Osteoblast (primary cell): Measurements from ENCODE around the gene SHMT2. TPM values are rescaled to one million over a fixed set of nuclear protein-coding genes. Genes with fewer than 3 reads are reported as not detected.

Source experiments
- DNase-seq: peaks from one replicate; pipeline ENCODE4 v3.0.0; 2011; ENCODE audit warnings: low spot score, mixed read lengths; ENCODE audit not compliant: insufficient read length; ENCODE audit errors: missing footprints
- H2AFZ ChIP-seq: 2 replicates; pipeline ENCODE4 v1.6.0; 2011; ENCODE audit warnings: mild to moderate bottlenecking, low read length
- H3K27ac ChIP-seq: 2 replicates; pipeline ENCODE4 v1.5.1; 2011; ENCODE audit warnings: mild to moderate bottlenecking, low read depth, low read length, moderate library complexity
- H3K27me3 ChIP-seq: 2 replicates; pipeline ENCODE4 v1.6.0; 2012; ENCODE audit warnings: mild to moderate bottlenecking, control low read depth, inconsistent platforms, low read length, moderate library complexity; ENCODE audit not compliant: insufficient read depth
- H3K36me3 ChIP-seq: 2 replicates; pipeline ENCODE4 v1.5.1; 2011; ENCODE audit warnings: mild to moderate bottlenecking, low read length, control low read depth, moderate library complexity; ENCODE audit not compliant: insufficient read depth
- H3K4me1 ChIP-seq: 2 replicates; pipeline ENCODE4 v1.5.1; 2011; ENCODE audit warnings: mild to moderate bottlenecking, low read length, control low read depth, moderate library complexity; ENCODE audit not compliant: insufficient read depth
- H3K4me2 ChIP-seq: 2 replicates; pipeline ENCODE4 v1.6.0; 2011; ENCODE audit warnings: mild to moderate bottlenecking, low read length; ENCODE audit not compliant: insufficient read depth
- H3K4me3 ChIP-seq: fragments of 200-600 bp; sonication (generic); 3 replicates; pipeline ENCODE4 v1.5.1; 2012; ENCODE audit warnings: mild to moderate bottlenecking, low read length, inconsistent platforms; ENCODE audit not compliant: insufficient read depth
- H3K79me2 ChIP-seq: 2 replicates; pipeline ENCODE4 v1.6.0; 2012; ENCODE audit warnings: mild to moderate bottlenecking, low read length, control low read depth, inconsistent platforms; ENCODE audit not compliant: insufficient read depth
- H3K9me3 ChIP-seq: 2 replicates; pipeline ENCODE4 v1.5.1; 2011; ENCODE audit warnings: low read depth, low read length, control low read depth
- H4K20me1 ChIP-seq: 2 replicates; pipeline ENCODE4 v1.6.0; 2012; ENCODE audit warnings: mild to moderate bottlenecking, low read length, control low read depth; ENCODE audit not compliant: insufficient read depth
- total RNA-seq: library from RNA; depleted of rRNA; stranded (reverse); fragments of >200 nt; gene quantifications from 2 replicates; pipeline ENCODE4 v1.2.3, GENCODE V29; 2012
- TF ChIP-seq, protein P1 (sequence below): IDR thresholded peaks from 2 replicates; pipeline ENCODE4 v1.5.1; 2011; ENCODE audit warnings: mild to moderate bottlenecking, low read depth, low read length, moderate library complexity; ENCODE audit errors: extremely low read depth

The SHMT2 gene
- total RNA-seq, 1 donor, result 408 TPM

DNA sequence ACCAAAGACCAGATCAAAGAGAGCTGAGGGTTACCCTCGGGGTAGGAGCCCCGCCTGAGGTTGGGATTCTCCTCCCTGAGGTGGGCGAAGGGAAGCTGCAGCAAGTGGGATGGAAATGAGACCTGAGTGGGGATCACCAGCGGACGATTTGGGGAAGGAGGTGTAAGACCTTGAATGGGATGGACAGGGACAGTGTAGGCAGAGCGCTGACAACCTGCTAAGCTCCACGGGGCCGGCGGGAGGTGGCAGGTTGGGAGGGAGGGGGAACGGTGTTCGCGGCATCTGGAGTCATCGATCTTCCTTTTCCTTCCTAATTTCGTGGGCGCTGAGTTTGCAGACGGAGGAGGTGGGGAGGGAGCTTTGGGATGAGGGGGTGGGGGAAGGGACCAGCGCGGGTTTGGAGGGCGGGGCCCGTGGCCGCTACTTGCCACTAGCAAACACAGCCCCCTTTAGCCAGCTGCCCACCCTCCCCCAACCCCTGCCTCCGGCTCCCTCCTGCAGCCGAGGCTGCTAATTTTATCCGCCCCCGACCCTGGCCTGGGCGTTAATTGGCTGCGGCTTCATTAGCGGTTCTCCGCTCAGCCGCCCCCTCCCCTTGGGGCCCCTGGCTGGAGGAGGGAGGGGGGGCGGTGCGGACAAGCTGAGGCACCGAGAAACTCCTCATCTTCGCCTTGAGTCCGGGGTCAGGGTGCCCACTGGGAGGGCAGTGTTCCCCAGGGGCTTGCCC is 2.8 kb upstream of the SHMT2 start:
- DNase-seq, result no peak
- peak overlapping the region; percentile 57 for H3K4me3 ChIP-seq
- peaks cover 22% of the 10 kb centered on the region for H3K79me2 ChIP-seq
- no peak overlapping the region for H2AFZ ChIP-seq
- TF ChIP-seq, protein P1, sequence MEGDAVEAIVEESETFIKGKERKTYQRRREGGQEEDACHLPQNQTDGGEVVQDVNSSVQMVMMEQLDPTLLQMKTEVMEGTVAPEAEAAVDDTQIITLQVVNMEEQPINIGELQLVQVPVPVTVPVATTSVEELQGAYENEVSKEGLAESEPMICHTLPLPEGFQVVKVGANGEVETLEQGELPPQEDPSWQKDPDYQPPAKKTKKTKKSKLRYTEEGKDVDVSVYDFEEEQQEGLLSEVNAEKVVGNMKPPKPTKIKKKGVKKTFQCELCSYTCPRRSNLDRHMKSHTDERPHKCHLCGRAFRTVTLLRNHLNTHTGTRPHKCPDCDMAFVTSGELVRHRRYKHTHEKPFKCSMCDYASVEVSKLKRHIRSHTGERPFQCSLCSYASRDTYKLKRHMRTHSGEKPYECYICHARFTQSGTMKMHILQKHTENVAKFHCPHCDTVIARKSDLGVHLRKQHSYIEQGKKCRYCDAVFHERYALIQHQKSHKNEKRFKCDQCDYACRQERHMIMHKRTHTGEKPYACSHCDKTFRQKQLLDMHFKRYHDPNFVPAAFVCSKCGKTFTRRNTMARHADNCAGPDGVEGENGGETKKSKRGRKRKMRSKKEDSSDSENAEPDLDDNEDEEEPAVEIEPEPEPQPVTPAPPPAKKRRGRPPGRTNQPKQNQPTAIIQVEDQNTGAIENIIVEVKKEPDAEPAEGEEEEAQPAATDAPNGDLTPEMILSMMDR, result no peak
- H3K36me3 ChIP-seq, result peaks cover 6% of the 10 kb centered on the region
- H3K4me2 ChIP-seq, result peak overlapping the region; percentile 34
- peaks cover 35% of the 10 kb centered on the region for H3K4me1 ChIP-seq
- no peak overlapping the region for H3K27ac ChIP-seq
- H3K27me3 ChIP-seq, result peaks cover 3% of the 10 kb centered on the region
- H3K9me3 ChIP-seq, result no peaks in the 10 kb centered on the region
- H4K20me1 ChIP-seq, result peaks cover 16% of the 10 kb centered on the region

DNA sequence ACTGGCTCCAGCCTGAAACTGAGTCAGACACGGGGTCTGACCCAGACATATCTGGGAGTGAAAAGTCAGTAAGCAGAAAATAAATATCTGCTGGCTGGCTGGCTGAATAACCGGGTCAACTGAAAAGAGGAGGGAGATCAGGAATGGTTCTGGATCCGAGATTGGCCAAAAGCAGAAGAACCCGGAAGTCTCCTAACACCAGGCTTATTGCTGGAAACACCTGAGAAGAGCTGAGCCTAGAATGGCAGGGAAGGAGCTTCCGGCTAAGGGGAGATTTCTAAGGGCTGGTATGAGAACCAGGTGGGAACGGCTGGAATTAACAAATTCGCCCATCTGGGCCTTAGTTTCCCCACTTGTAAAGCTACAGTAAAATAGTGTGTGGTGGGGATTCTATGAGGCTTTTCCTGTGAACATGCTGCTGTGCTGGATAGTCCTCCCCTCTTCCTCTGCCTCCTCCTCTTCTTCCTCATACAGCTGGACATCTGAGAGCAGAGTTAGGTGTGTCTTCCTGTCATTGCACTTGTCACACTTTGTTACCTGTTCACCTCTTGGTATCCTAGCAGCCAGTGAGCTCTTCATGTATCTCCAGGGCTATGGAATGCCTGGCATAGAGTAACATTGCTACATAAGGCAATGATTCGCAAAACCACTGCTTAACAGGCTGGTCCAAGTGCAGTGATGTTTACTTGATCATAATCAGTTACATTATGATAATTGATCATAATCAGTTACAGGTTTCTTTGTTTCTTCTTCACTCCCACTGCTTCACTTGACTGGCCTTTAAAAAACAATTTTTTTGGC is 2.0 kb upstream of the SHMT2 start:
- TF ChIP-seq, protein P1, result no peak
- H2AFZ ChIP-seq, result no peak overlapping the region
- peaks cover 20% of the 10 kb centered on the region for H4K20me1 ChIP-seq
- peaks cover 30% of the 10 kb centered on the region for H3K79me2 ChIP-seq
- H3K36me3 ChIP-seq, result peaks cover 13% of the 10 kb centered on the region
- no peak for DNase-seq
- H3K27me3 ChIP-seq, result no peaks in the 10 kb centered on the region
- H3K27ac ChIP-seq, result no peak overlapping the region
- H3K4me3 ChIP-seq, result peak overlapping the region; percentile 57
- no peaks in the 10 kb centered on the region for H3K9me3 ChIP-seq
- peaks cover 38% of the 10 kb centered on the region for H3K4me1 ChIP-seq
- peak overlapping the region; percentile 34 for H3K4me2 ChIP-seq

DNA sequence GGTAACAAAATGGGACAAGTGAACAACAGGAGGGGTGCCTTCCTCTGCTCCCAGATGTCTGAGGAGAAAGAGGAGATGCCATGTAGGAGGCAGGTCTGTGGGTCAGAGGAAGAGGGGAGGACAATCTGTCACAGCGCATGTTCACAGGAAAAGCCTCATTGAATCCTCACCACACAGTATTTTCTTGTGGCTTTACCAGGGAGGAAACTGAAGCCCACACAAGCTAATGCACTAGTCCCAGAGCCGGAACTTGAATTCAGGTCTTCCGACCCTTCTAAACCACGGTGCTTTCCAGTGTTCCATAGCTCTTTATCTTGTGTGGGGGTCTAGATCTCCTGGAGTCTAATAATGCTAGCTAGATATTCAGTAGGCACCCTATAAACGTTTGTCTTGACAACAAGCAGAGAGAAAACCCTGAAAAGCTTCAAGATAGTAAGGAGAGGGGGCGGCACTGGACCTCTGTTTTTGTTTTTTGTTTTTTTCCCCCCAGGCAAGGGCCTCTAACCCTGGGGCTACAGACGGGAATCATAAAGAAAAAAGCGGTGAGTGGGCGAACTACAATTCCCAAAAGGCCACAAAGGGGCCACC is 371 bp upstream of the SHMT2 start:
- Histone ChIP-seq H2AFZ (peak overlapping the region; percentile 60), H3K9me3 (no peaks in the 10 kb centered on the region), H3K4me2 (peak overlapping the region; percentile 96), H3K79me2 (peaks cover 38% of the 10 kb centered on the region), H4K20me1 (peaks cover 33% of the 10 kb centered on the region), H3K4me3 (peak overlapping the region; percentile 84), H3K36me3 (peaks cover 29% of the 10 kb centered on the region), H3K4me1 (peaks cover 48% of the 10 kb centered on the region), H3K27ac (peak overlapping the region; percentile 98), H3K27me3 (no peaks in the 10 kb centered on the region)
- TF ChIP-seq, protein P1, result no peak
- DNase-seq, result no peak
